GM20000 (cell line): ENCODE data around the gene COL10A1.

Experiments
- DNase-seq: peaks from one replicate; pipeline ENCODE4 v3.0.0; 2012; ENCODE audit warnings: low spot score
- TF ChIP-seq, protein P1 (sequence below): IDR thresholded peaks from 2 replicates; pipeline ENCODE4 v1.5.1; 2012; ENCODE audit warnings: mild to moderate bottlenecking, control low read depth; ENCODE audit errors: extremely low read depth, missing control alignments

Gene COL10A1

DNA sequence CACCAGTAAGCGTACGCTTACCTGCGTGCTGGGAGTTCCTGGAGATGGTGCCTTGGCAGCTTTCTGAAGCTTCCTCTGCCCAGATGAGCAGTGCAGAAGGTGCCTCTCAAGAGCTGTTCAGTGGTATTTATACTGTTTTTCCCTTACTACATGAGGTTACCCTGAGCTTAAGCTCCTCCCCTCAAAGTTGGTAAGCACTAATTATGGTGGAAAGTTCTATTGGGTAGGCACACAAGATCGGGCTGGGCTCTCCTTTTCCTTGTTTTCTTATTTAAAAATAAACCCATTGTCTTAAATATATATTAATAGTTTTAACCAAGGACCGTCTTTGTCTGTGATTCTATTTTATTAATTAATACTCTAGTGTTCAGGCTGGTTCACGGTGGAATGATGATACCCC lies at the start of gene COL10A1:
TSS of gene COL10A1 (minus strand) at position 101 of the 400 bp plus-strand sequence. CDS start 640 bp downstream, outside the sequence.
- TF ChIP-seq, protein P1, sequence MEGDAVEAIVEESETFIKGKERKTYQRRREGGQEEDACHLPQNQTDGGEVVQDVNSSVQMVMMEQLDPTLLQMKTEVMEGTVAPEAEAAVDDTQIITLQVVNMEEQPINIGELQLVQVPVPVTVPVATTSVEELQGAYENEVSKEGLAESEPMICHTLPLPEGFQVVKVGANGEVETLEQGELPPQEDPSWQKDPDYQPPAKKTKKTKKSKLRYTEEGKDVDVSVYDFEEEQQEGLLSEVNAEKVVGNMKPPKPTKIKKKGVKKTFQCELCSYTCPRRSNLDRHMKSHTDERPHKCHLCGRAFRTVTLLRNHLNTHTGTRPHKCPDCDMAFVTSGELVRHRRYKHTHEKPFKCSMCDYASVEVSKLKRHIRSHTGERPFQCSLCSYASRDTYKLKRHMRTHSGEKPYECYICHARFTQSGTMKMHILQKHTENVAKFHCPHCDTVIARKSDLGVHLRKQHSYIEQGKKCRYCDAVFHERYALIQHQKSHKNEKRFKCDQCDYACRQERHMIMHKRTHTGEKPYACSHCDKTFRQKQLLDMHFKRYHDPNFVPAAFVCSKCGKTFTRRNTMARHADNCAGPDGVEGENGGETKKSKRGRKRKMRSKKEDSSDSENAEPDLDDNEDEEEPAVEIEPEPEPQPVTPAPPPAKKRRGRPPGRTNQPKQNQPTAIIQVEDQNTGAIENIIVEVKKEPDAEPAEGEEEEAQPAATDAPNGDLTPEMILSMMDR: no peak
- DNase-seq: no peak

DNA sequence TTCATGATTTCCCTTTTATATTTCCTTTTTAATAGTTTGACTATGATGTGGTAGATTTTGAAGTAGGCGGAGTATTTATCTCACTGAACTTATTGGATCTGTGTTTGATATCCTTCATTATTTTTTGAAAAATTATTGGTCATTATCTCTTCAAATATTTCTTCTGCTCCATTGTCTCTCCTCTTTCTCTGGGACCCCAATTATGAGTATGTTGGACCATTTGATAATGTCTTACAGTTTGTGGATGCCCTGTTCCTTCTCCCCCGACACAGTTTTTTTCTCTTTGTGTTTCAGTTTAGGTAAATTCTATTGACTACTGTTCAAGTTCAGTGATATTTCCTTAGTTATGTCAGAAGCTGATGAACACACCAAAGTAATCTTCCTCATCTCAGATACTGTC lies 49.4 kb upstream of the COL10A1 start:
- DNase-seq: no peak
- TF ChIP-seq, protein P1: no peak

DNA sequence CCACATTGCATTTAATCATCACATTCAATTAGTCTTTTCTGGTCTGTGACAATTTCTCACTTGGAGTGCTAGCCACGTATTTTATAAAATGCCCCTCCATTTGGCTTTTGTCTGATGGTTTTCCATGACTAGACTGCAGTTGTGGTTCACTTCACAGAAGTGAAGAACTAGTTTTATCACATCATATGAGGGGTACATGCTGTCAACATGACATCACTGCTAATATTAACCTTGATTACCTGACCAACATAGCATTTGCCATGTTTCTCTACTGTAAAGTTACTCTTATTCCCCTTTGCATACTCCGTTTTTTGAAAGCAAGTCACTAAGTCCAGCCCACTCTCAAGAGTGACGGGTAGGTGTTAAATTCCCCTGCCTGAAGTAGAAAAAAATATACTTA lies 48.0 kb upstream of the COL10A1 start:
- no peak for DNase-seq
- TF ChIP-seq, protein P1: no peak

DNA sequence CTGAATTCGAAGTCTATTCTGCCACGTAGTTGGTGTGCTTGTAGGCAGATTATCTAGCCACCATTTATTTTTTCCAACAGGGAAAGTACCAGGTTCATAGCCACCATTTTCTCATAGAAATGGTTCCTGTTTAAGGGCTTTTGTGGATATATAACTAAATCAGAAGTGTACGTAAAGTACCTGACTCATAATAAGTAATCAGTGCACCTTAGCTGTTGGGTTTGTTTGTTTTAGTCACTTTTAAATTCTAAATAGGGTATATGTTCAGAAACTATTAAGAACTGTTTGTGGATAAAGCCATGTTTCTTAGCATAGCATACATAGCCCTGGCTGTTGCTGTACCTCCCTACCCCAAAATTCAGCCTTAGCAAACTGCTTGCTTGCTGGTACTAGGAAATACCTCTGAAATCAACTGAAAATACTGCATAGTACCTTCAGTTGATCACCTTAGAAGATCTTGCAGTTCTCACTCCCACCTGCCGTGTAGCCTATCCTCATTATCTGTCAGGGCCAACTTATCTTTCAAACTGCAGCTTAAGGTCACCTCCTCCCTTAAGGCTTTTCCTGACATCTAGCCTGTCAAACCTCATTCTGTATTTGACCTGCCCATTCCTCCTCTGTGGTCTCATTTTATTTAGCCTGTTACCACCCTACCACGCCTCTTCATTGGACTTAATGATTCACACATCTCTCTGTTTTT lies 44.6 kb upstream of the COL10A1 start:
- DNase-seq: no peak
- TF ChIP-seq, protein P1: no peak

DNA sequence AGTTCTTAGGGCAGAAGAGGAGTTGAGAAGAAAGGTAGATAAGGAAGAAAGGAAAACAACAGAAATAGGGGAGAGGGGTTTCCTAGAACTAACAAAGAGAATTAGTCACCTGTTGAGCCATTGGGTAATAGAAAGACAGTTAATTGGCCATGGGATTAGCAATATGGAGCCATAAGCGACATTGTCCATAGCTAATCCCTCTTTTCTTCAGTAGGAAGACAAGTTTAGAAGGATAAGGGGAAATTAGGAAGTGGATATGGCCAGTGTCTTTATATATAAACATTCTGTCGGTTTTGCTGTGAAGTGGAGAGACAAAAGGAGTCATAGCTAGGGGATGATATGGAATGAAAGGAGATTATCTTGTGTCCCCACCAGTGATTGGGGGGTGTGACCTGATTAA lies 43.9 kb upstream of the COL10A1 start:
- no peak for DNase-seq
- TF ChIP-seq, protein P1: no peak

DNA sequence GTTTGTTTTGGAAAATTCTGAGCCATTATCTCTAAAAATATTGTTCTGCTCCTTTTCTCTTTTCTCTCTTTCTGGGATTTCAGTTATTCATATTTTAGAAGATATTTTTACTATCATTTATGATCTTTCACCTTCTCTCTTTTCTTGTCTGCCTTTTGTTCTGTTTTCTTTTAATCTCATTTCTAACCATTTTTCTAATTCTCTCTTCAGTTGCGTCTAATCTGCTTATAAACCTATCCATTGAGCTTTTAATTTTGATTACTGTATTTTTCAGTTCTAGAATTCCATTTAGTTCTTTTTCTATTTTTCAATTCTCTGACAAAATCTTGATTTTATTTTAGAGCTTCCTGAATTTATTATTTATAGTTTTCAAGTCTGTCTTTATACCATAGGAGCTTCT lies 42.2 kb upstream of the COL10A1 start:
- TF ChIP-seq, protein P1: no peak

DNA sequence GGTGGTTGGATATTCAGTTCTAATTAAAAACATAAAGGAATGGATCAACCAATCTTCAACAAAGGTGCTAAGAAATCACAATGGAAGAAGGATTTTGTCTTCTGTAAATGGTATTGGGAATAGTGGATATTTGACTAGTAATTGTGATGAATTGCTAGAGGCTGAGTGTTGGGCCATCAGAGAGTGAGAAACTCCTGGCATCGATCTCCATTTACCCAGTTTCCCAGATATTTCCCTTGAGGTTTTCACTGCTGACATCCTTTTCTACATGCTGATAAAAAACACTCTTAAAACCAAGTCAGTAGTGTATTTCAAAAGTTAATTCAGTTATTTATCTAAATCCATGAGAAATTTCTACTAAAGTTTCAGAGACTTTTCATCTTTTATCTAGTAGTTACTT lies 40.4 kb upstream of the COL10A1 start:
- DNase-seq: no peak
- TF ChIP-seq, protein P1: no peak

More for the DNA sequence above, 42.2 kb upstream of the COL10A1 start:
- DNase-seq: no peak
